Stimulated activated CD8-positive, alpha-beta memory T cell treated with anti-CD3 and anti-CD28 coated beads, Interleukin-15, amount 100 ng/mL, for 1 hour (primary cell): ENCODE data around the gene PRRX1.

ENCODE experiments used
- DNase-seq: peaks from one replicate; pipeline ENCODE4 v3.0.0-alpha.2; 2020; ENCODE audit warnings: low read depth

The PRRX1 gene

DNA sequence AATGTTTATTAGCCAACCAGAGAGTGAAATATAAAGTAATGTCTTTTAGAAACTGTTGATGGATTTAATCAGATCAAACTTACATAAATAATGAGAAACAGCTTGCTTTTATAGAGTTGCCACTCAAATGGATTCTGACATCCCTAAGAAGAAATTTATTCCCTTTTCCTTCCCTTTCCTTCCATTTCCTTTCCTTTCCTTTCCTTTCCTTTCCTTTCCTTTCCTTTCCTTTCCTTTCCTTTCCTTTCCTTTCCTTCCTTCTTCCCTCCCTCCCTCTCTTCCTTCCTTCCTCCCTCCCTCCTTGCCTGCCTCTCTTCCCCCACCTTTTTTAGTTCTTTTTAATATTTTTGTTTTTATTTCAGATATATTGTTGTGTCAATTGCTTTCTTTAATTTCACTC is 27.3 kb downstream of the PRRX1 start:
- DNase-seq, result no peak

DNA sequence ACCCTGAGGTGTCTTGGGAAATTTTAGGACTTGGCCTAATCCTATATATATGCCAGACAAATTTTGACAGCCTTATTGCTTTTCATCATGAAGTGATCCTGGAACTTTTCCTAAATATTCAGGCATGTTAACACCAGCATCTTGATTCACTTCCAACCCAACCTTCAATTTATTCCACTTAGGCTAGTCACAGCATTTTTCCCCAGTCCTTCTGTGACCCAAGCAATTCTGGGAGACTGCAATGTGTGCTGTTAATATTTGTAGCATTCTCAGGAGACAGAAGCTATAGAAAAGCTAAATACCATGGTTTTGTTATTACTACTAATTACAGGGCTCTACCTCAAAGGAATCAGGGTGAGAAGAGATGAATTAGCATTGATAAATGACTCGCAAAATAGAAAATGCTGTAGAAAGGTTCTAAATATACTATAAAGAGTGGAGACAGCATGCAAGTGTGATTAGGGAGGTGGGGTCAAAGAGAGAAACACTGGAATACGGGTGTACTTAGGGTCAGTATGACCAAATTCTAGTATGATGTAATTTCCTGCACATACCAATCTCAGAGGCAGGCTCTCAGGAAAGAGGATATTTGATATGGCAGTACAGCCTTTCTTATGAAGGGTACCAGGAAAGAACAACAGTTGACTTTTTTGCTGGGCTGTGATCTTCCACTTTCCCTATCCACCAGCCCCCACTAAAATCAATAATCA is 29.1 kb downstream of the PRRX1 start:
- no peak for DNase-seq

- DNase-seq, result no peak
Observed at GRCh38 chr1:170694172-170694926, 30.4 kb downstream of the PRRX1 start.

- no peak for DNase-seq
Observed at GRCh38 chr1:170695955-170696590, 32.1 kb downstream of the PRRX1 start.

DNA sequence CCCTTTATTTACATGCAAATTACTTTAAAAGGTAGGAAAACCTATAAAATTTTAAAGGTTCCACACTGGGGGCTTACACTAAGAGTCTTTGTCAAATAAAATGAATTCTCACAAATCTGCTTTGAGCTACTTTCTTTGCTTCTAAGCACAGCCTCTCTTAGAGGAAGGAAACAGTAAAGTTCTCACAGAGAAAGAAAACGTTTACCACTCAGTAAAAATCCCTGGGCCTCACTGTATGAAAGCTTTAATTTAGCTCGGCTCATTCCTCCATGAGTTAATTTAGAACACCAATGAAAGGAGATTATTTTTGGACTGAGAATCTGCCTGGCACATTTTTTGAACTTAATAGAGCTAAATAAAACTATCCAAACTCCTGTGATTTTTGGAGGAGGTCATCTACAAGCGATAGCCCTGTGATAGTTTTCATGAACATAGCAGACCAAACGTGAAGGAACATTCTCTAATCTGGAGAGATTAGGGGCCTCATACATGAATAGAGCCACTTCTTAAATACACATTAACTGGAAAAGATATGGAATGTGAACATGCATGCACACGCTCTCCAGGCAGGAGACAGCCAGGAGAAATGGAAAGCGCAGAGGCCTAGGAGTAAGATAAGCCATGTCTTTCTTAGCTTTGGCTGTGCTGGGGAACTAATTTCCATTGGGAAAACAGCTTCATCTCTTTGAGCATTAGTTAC is 32.8 kb downstream of the PRRX1 start:
- DNase-seq, result no peak

DNA sequence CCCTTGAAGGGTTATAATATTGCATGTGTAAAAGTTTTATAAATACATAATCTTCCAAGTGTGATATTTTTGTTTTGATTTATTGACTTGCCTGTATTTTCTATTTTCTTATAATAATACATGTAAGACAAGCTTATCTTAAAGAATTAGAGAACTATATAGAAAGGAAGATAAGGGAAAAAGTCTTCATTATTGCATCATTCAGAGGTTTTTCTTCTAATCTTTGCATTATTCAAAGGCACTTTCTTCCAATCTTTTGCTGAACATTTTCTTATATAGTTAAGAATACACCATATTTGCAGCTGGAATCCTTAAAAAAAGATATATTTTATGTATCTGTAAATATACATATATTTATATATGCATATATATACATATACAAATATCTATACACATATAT is 33.4 kb downstream of the PRRX1 start:
- DNase-seq, result no peak

- no peak for DNase-seq
Observed at GRCh38 chr1:170698301-170699275, 34.7 kb downstream of the PRRX1 start.

DNA sequence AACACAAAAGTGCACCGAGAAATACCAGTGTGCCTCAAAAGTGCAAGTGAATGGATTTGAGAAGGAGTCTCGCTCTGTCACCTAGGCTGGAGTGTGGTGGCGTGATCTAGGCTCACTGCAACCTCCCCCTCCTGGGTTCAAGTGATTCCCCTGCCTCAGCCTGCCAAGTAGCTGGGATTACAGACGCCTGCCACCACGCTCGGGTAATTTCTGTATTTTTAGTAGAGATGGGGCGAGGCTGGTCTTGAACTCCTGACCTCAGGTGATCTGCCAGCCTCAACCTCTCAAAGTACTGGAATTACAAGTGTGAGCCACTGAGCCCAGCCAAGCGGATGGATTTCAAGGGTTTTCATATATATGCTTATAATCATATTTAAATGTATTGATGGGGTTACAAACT is 35.8 kb downstream of the PRRX1 start:
- no peak for DNase-seq

GRCh38 chr1:170700842-170701615 is 37.1 kb downstream of the PRRX1 start:
- DNase-seq, result no peak

DNA sequence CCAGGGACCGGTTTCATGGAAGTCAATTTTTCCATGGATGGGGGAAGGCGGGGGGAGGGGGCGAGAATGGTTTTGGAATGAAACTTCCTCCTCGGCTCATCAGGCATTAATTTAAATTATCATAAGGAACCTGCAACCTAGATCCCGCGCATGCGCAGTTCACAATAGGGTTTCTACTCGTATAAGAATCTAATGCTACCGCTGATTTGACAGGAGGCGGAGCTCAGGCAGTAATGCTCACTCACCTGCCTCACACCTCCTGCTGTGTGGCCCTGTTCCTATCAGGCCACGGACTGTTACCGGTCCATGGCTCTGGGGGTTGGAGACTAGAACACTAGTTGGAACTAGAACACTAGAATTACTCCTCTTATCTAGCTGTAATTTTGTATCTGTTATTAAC is 38.0 kb downstream of the PRRX1 start:
- DNase-seq, result no peak

GRCh38 chr1:170703591-170703990 is 39.7 kb downstream of the PRRX1 start:
- no peak for DNase-seq

- no peak for DNase-seq
Observed at GRCh38 chr1:170704256-170704655, 40.3 kb downstream of the PRRX1 start.

GRCh38 chr1:170705981-170706380 is 42.0 kb downstream of the PRRX1 start:
- DNase-seq, result no peak

DNA sequence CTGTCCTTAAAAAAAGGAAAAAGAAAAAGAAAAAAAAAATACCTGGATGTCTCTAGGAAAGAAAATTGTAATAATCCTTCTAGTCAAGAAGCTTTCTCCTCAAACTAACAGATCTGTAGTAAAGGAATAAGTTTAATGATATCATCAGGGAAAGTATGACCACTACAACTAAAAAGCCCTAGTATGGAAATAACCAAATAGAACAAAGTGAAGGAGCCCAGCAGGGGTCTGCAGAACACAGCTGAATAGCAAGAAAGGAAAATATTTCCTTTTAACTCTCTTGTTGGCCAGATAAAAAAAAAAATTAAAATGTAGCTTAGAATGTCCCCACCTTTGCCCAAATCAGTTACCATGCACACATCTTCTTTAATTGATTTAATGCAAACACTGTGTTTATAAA is 43.2 kb downstream of the PRRX1 start:
- DNase-seq, result no peak

- no peak for DNase-seq
Observed at GRCh38 chr1:170707959-170708655, 44.2 kb downstream of the PRRX1 start.

DNA sequence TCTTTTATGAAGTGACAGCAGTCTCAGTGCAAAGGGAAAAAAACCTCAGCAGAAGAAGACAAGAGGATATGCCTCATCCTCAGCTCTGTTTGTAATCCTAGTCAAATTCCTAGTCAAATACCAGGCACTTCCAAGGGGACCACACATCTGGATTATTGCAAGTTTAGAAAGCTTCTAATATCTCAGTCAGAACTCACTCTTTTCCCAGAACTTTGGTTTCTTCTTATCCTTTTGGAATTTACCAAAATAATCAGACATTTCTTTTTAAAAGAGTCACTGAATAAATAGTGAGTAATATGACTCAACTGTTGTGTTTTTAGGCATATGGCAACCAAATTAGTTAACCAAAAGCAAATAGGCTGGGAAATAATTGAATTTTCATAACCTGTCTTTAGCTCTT is 47.8 kb downstream of the PRRX1 start:
- DNase-seq, result no peak

- DNase-seq, result no peak
Observed at GRCh38 chr1:170714163-170714562, 50.2 kb downstream of the PRRX1 start.

DNA sequence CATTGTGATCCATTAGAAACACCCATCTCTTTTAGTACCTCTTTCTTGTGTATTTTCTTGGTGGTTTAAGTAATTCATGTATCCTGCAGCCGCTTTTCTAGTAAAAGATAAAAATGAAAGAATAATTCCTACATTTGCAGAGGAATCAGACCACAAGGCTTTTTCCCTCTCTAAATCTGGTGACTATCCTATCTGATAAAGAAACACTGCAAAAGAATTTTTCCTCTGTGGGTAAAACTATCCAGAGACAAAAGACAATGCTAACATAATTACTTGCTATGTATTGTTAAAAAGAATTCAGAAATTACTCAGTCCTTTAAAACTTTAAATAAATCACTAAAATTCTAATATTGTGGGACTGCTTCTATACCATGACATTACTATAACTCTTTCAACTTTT is 51.0 kb downstream of the PRRX1 start:
- DNase-seq, result no peak

GRCh38 chr1:170716835-170717429 is 53.0 kb downstream of the PRRX1 start:
- DNase-seq, result no peak

- DNase-seq, result no peak
Observed at GRCh38 chr1:170720661-170721060, 56.7 kb downstream of the PRRX1 start.
